Measurements from ENCODE around the gene EPHA8.

EPHA8 gene

GRCh38 chr1:22619798-22620197 lies 56.5 kb downstream of the EPHA8 start:
- no peak for TF ChIP-seq CTCF (IDR thresholded peaks at IDR 0.05; ENCODE audit: insufficient read depth, low read depth, low read length, missing control alignments)
- DNase-seq (ENCODE audit: low read depth): no peak
- no peak overlapping the region for H3K4me3 ChIP-seq (ENCODE audit: low read depth, low read length)

- no peak for TF ChIP-seq CTCF (IDR thresholded peaks at IDR 0.05; ENCODE audit: insufficient read depth, low read depth, low read length, missing control alignments)
- DNase-seq (ENCODE audit: low read depth): no peak
Observed at GRCh38 chr1:22621761-22622160, 58.5 kb downstream of the EPHA8 start.

GRCh38 chr1:22625262-22625925 lies 62.1 kb downstream of the EPHA8 start:
- no peak overlapping the region for H3K4me3 ChIP-seq (ENCODE audit: low read depth, low read length)
- DNase-seq (ENCODE audit: low read depth): no peak
- TF ChIP-seq CTCF (IDR thresholded peaks at IDR 0.05; ENCODE audit: insufficient read depth, low read depth, low read length, missing control alignments): no peak

More at GRCh38 chr1:22621761-22622160, 58.5 kb downstream of the EPHA8 start:
- no peak overlapping the region for H3K4me3 ChIP-seq (ENCODE audit: low read depth, low read length)

GRCh38 chr1:22626237-22627157 lies 63.2 kb downstream of the EPHA8 start:
- no peak overlapping the region for H3K4me3 ChIP-seq (ENCODE audit: low read depth, low read length)
- no peak for TF ChIP-seq CTCF (IDR thresholded peaks at IDR 0.05; ENCODE audit: insufficient read depth, low read depth, low read length, missing control alignments)
- no peak for DNase-seq (ENCODE audit: low read depth)

DNA sequence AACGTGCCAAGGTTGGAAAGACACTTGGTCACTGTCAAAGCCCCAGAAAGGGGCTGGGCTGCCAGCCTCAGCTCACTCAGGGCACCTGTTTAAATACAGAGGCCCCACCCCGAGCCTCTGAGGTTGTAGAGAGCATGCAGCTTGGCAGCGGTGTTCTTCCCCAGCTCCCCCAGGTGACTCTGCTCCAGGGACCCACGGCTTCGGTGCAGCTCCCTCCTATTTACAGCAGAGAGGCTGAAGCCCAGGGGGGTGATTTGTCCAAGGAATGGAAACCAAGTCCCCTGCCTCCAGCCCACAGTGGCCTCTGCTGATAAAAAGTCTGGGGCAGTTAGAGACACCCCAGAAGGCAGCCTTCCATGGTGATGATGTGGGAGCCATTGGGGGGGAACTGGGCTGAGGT lies 64.0 kb downstream of the EPHA8 start:
- TF ChIP-seq CTCF (IDR thresholded peaks at IDR 0.05; ENCODE audit: insufficient read depth, low read depth, low read length, missing control alignments): no peak

GRCh38 chr1:22628698-22629444 lies 65.6 kb downstream of the EPHA8 start:
- no peak for TF ChIP-seq CTCF (IDR thresholded peaks at IDR 0.05; ENCODE audit: insufficient read depth, low read depth, low read length, missing control alignments)
- H3K4me3 ChIP-seq (ENCODE audit: low read depth, low read length): no peak overlapping the region
- no peak for DNase-seq (ENCODE audit: low read depth)

More for the DNA sequence above, 64.0 kb downstream of the EPHA8 start:
- DNase-seq (ENCODE audit: low read depth): no peak
- H3K4me3 ChIP-seq (ENCODE audit: low read depth, low read length): no peak overlapping the region
